MCF 10A (cell line): ENCODE results near the gene RBP3. TPM values are rescaled to one million over a fixed set of nuclear protein-coding genes. Genes with fewer than 3 reads are reported as not detected.

ENCODE experiments used
- BruUV-seq: library from RNA; stranded (reverse); fragments of 400-500 nt; replicated peaks from 2 replicates; lab custom pipeline; 2021; lab: Mats Ljungman, UMichigan
- CTCF ChIA-PET: fragments of 300-600 bp; sonication (Branson Sonifier 250); formaldehyde crosslinking; extraction: SDS; loops from one replicate; lab custom pipeline; 2021; ENCODE audit warnings: antibody characterized with exemption, inconsistent platforms; lab: Yijun Ruan, JAX
- POLR2A ChIA-PET: fragments of 300-600, 350-650 bp; sonication (Branson Sonifier 250); formaldehyde crosslinking; extraction: SDS; loops from one replicate; lab custom pipeline; 2020; ENCODE audit warnings: antibody characterized with exemption, inconsistent platforms; lab: Yijun Ruan, JAX
- DNase-seq: peaks from one replicate; pipeline ENCODE4 v3.0.0-alpha.2; 2018; ENCODE audit not compliant: unreplicated experiment
- H3K27ac Mint-ChIP-seq: one replicate; pipeline ENCODE4 v1.8.0; 2022; ENCODE audit warnings: mild to moderate bottlenecking, low read depth, mixed read lengths; ENCODE audit not compliant: unreplicated experiment
- H3K27me3 Mint-ChIP-seq: one replicate; pipeline ENCODE4 v1.8.0; 2022; ENCODE audit warnings: mixed read lengths; ENCODE audit not compliant: insufficient read depth, unreplicated experiment
- H3K36me3 Mint-ChIP-seq: one replicate; pipeline ENCODE4 v1.8.0; 2022; ENCODE audit warnings: mild to moderate bottlenecking, moderate library complexity, mixed read lengths; ENCODE audit not compliant: insufficient read depth, unreplicated experiment
- H3K4me1 Mint-ChIP-seq: one replicate; pipeline ENCODE4 v1.8.0; 2022; ENCODE audit warnings: mixed read lengths; ENCODE audit not compliant: insufficient read depth, unreplicated experiment
- H3K4me3 Mint-ChIP-seq: one replicate; pipeline ENCODE4 v1.8.0; 2022; ENCODE audit warnings: mild to moderate bottlenecking, moderate library complexity, mixed read lengths; ENCODE audit not compliant: unreplicated experiment
- H3K9me3 Mint-ChIP-seq: one replicate; pipeline ENCODE4 v1.8.0; 2022; ENCODE audit warnings: mixed read lengths; ENCODE audit not compliant: unreplicated experiment
- intact Hi-C: fragments of 100-400 bp; cut with micrococcal nuclease; formaldehyde crosslinking; loops from 2 replicates; pipeline ENCODE4 v1.14.1; 2022
- total RNA-seq: library from RNA; stranded (reverse); gene quantifications from 2 replicates; pipeline ENCODE4 v1.2.3, GENCODE V29; 2022
- TF ChIP-seq, protein P1 (sequence below): fragments of 200-600 bp; IDR thresholded peaks from one replicate; pipeline ENCODE4 v1.8.0; 2022; ENCODE audit warnings: antibody characterized with exemption, mild to moderate bottlenecking; ENCODE audit not compliant: unreplicated experiment

RBP3 gene
- total RNA-seq, 1 experiment from 2014 or later, result not detected

GRCh38 chr10:47379901-47380300 lies 31.7 kb downstream of the RBP3 start:
- H3K9me3 Mint-ChIP-seq, result no peaks in the 10 kb centered on the region
- no peak for DNase-seq
- H3K4me1 Mint-ChIP-seq, result peaks cover 16% of the 10 kb centered on the region
- H3K27me3 Mint-ChIP-seq, result peaks cover 52% of the 10 kb centered on the region
- TF ChIP-seq, protein P1, sequence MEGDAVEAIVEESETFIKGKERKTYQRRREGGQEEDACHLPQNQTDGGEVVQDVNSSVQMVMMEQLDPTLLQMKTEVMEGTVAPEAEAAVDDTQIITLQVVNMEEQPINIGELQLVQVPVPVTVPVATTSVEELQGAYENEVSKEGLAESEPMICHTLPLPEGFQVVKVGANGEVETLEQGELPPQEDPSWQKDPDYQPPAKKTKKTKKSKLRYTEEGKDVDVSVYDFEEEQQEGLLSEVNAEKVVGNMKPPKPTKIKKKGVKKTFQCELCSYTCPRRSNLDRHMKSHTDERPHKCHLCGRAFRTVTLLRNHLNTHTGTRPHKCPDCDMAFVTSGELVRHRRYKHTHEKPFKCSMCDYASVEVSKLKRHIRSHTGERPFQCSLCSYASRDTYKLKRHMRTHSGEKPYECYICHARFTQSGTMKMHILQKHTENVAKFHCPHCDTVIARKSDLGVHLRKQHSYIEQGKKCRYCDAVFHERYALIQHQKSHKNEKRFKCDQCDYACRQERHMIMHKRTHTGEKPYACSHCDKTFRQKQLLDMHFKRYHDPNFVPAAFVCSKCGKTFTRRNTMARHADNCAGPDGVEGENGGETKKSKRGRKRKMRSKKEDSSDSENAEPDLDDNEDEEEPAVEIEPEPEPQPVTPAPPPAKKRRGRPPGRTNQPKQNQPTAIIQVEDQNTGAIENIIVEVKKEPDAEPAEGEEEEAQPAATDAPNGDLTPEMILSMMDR, result no peak
- POLR2A ChIA-PET, result interaction anchor here (1.5 to 1.6 kb wide), 2 partner anchors 16 to 1272 kb away, joined by 3 to 6 read pairs; no protein-coding TSS in a partner anchor
- BruUV-seq, result no TSS peak
- H3K27ac Mint-ChIP-seq, result no peak overlapping the region
- intact Hi-C loops, result no loop called here
- CTCF ChIA-PET, result interaction anchor here (0.6 to 2.3 kb wide), 2 partner anchors 18 to 23 kb away, joined by 3 to 6 read pairs; no protein-coding TSS in a partner anchor
- H3K4me3 Mint-ChIP-seq, result no peak overlapping the region
- no peaks in the 10 kb centered on the region for H3K36me3 Mint-ChIP-seq

DNA sequence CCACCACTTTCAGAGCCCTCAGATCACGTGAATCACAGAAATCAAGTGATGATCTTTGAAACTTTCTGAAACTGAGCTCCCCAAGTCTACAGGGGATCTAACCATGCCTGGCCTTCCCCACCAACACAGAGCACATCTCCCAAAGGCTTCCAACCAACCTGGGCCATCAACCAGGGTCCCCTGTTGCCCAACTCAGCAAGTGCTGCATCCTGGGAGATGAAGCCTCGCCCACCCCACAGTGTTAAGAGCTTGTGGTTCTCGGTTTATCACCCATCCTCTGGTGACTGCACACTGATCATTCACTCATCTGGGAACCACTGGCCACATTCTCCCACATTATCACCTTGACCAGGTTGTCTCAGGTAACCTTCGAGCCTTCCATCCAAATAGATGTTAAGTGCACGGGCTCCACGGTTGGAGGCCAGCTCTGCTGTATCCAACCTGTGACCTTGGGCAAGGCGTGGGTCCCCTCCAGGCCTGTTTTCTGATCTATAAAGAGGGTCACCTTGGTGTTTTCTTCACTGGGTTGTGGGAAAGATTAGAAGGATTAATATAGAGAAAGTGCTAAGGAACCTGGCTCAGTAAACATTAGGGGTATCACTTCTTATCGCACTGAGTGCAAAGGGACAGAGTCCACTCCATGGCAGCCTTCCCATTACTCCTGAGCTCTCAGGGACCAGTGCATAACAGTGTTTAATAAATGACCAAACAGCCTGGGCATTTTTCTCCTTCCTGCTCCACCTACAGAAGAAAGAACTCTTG lies 32.4 kb downstream of the RBP3 start:
- TF ChIP-seq, protein P1, result no peak
- DNase-seq, result no peak
- ChIA-PET POLR2A (interaction anchor here (1.0 to 1.6 kb wide), 3 partner anchors 11 to 1273 kb away, joined by 3 to 6 read pairs (median 3); no protein-coding TSS in a partner anchor), CTCF (interaction anchor here (0.6 to 2.3 kb wide), 4 partner anchors 19 to 1273 kb away, joined by 3 to 6 read pairs (median 4); no protein-coding TSS in a partner anchor)
- Mint-ChIP-seq H3K27ac (no peak overlapping the region), H3K27me3 (peaks cover 51% of the 10 kb centered on the region), H3K36me3 (peaks cover 5% of the 10 kb centered on the region), H3K9me3 (no peaks in the 10 kb centered on the region), H3K4me3 (no peak overlapping the region), H3K4me1 (peaks cover 16% of the 10 kb centered on the region)
- intact Hi-C loops, result no loop called here
- no TSS peak for BruUV-seq

DNA sequence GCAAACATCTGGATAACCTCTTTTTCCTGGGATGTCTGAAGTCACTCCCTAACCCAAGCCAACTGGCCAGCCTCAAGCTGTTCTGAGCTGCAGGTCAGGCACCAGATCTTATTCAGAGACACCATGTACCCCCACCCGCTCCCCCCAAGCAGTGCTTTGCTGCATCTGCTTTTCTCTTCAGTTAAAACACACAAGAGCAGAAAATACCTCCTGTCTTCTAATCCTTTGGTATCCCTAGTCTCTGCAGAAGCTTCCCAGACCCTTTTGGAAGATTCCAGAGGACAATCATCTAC lies 32.9 kb downstream of the RBP3 start:
- H3K27me3 Mint-ChIP-seq, result peaks cover 46% of the 10 kb centered on the region
- ChIA-PET POLR2A (interaction anchor here (1.0 to 1.6 kb wide), 2 partner anchors 10 to 1274 kb away, joined by 3 read pairs; no protein-coding TSS in a partner anchor), CTCF (interaction anchor here (0.7 to 2.3 kb wide), 3 partner anchors 19 to 1274 kb away, joined by 3 to 6 read pairs (median 5); no protein-coding TSS in a partner anchor)
- H3K4me3 Mint-ChIP-seq, result no peak overlapping the region
- H3K36me3 Mint-ChIP-seq, result peaks cover 7% of the 10 kb centered on the region
- H3K9me3 Mint-ChIP-seq, result no peaks in the 10 kb centered on the region
- DNase-seq, result no peak
- intact Hi-C loops, result no loop called here
- H3K4me1 Mint-ChIP-seq, result peaks cover 16% of the 10 kb centered on the region
- TF ChIP-seq, protein P1, result no peak
- BruUV-seq, result no TSS peak
- no peak overlapping the region for H3K27ac Mint-ChIP-seq
